ENCODE measurements around the gene OR56B4. TPM values are rescaled to one million over a fixed set of nuclear protein-coding genes. Genes with fewer than 3 reads are reported as not detected.
A peak's percentile ranks its signal among the peaks of the same experiment; 100 is the strongest.
"Not testable (repeated sequence)": the region's sequence is repeated elsewhere in the genome, so short reads cannot be mapped to it uniquely, and the experiment has no call there.

Gene OR56B4
- total and polyA plus RNA-seq, 11 donors: not detected

- intact Hi-C loops (cut with DNase I): no loop called here
- no peak overlapping the region for H3K27ac ChIP-seq
Measured at GRCh38 chr11:6127881-6128280, 20.4 kb downstream of the OR56B4 start.

DNA sequence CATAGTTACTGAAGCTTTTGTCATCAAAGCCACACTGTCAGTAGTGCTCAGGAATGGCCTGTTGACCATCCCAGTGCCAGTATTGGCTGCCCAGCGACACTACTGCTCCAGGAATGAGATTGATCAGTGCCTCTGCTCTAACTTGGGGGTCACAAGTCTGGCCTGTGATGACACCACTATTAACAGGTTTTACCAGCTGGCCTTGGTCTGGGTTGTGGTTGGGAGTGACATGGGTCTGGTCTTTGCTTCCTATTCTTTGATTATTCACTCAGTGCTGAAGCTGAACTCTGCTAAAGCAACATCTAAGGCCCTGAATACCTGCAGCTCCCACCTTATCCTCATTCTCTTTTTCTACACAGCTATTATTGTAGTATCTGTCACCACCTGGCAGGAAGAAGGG, 21.5 kb downstream of the OR56B4 start:
- intact Hi-C loops (cut with DNase I): no loop called here
- Histone ChIP-seq H3K4me3 (no peak overlapping the region), H3K27ac (peak overlapping the region in 1 of 12 donors; percentile 51), H3K27me3 (no peaks in the 10 kb centered on the region), H3K36me3 (no peaks in the 10 kb centered on the region), H3K4me1 (peaks cover 0 to 14% (median 0%) of the 10 kb centered on the region in 12 donors), H3K9me3 (no peaks in the 10 kb centered on the region)
- TF ChIP-seq, protein P1, sequence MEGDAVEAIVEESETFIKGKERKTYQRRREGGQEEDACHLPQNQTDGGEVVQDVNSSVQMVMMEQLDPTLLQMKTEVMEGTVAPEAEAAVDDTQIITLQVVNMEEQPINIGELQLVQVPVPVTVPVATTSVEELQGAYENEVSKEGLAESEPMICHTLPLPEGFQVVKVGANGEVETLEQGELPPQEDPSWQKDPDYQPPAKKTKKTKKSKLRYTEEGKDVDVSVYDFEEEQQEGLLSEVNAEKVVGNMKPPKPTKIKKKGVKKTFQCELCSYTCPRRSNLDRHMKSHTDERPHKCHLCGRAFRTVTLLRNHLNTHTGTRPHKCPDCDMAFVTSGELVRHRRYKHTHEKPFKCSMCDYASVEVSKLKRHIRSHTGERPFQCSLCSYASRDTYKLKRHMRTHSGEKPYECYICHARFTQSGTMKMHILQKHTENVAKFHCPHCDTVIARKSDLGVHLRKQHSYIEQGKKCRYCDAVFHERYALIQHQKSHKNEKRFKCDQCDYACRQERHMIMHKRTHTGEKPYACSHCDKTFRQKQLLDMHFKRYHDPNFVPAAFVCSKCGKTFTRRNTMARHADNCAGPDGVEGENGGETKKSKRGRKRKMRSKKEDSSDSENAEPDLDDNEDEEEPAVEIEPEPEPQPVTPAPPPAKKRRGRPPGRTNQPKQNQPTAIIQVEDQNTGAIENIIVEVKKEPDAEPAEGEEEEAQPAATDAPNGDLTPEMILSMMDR (IDR thresholded peaks at IDR 0.05): no peak
- no peak for TF ChIP-seq POLR2A (IDR thresholded peaks at IDR 0.05)
- DNase-seq (no peak), ATAC-seq (no peak)
- WGBS, 4 donors: 86 to 100% (median 92%) methylated on average over 1 of the region's 1 CpG

More at GRCh38 chr11:6127881-6128280, 20.4 kb downstream of the OR56B4 start:
- DNase-seq (no peak), ATAC-seq (no peak)
- Histone ChIP-seq H3K4me1 (peaks cover 0 to 14% (median 0%) of the 10 kb centered on the region in 12 donors), H3K36me3 (no peaks in the 10 kb centered on the region), H3K9me3 (no peaks in the 10 kb centered on the region), H3K4me3 (no peak overlapping the region), H3K27me3 (no peaks in the 10 kb centered on the region)
- TF ChIP-seq POLR2A (IDR thresholded peaks at IDR 0.05): no peak
- WGBS, 4 donors: 66 to 72% (median 71%) methylated on average over 4 of the region's 4 CpGs

DNA sequence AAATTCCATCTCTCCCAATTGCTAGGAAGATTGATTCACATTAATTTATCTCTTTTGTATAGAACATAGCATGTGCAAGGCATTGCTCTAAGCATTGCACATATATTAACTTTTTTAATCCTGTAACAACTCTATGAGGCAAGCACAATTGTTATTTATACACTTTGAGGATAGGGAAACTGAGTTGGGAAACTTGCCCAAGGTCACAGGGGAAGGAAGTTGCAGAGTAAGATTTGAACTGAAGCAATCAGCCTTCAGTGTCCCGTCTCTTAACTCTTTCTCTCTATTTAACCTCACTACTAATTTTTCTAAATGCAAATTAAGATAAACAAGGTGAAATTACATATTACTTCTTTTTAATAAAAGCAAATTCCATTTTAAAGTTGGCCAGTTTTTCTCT, 22.2 kb downstream of the OR56B4 start:
- Histone ChIP-seq H3K27ac (peak overlapping the region in 1 of 12 donors; percentile 51), H3K27me3 (no peaks in the 10 kb centered on the region), H3K36me3 (no peaks in the 10 kb centered on the region), H3K4me3 (no peak overlapping the region), H3K9me3 (no peaks in the 10 kb centered on the region), H3K4me1 (peaks cover 0 to 14% (median 0%) of the 10 kb centered on the region in 12 donors)
- DNase-seq: no peak
- no peak for TF ChIP-seq POLR2A (IDR thresholded peaks at IDR 0.05)
- TF ChIP-seq, protein P1 (IDR thresholded peaks at IDR 0.05): no peak
- peak in 1 of 4 donors; percentile 20 for ATAC-seq
- 46 to 62% (median 50%) methylated on average over 1 of the region's 1 CpG for WGBS, 4 donors
- intact Hi-C loops (cut with DNase I): no loop called here

- Histone ChIP-seq H3K36me3 (no peaks in the 10 kb centered on the region), H3K27ac (no peak overlapping the region), H3K4me1 (peaks cover 0 to 14% (median 0%) of the 10 kb centered on the region in 12 donors), H3K27me3 (no peaks in the 10 kb centered on the region), H3K4me3 (no peak overlapping the region), H3K9me3 (peaks cover 0 to 7% (median 0%) of the 10 kb centered on the region in 12 donors)
- intact Hi-C loops (cut with DNase I): no loop called here
- TF ChIP-seq POLR2A (IDR thresholded peaks at IDR 0.05): no peak
- TF ChIP-seq, protein P1 (IDR thresholded peaks at IDR 0.05): no peak
- WGBS, 4 donors: 95 to 100% (median 99%) methylated on average over 1 of the region's 1 CpG
- no peak for ATAC-seq
- DNase-seq: no peak
Measured at GRCh38 chr11:6132431-6132830, 24.9 kb downstream of the OR56B4 start.

DNA sequence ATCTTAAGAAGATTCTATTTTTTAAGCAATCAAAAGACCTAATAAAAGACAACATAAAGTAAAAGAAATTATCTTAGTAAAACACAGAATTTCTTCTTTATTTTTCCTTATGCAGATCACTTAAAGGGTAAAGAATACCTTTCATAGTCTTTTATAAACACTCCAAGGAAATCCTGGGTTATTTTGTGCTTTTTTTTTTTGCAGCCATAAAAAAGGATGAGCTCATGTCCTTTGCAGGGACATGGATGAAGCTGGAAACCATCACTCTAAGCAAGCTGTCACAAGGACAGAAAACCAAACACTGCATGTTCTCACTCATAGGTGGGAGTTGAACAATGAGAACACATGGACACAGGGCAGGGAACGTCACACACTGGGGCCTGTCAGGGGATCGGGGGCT, 28.5 kb downstream of the OR56B4 start:
- intact Hi-C loops (cut with DNase I); H3K9me3 ChIP-seq; H3K4me1 ChIP-seq; H3K27me3 ChIP-seq; H3K27ac ChIP-seq; H3K36me3 ChIP-seq; H3K4me3 ChIP-seq; DNase-seq; ATAC-seq: not testable (repeated sequence)
- 24 to 44% (median 33%) methylated on average over 2 of the region's 2 CpGs for whole genome bisulfite sequencing, 4 donors
